GM12874 (cell line): ENCODE measurements around the gene SLC24A4.

Source experiments
- CTCF ChIP-seq: IDR thresholded peaks from 2 replicates; pipeline ENCODE4 v1.5.1; 2011; ENCODE audit warnings: low read depth, mild to moderate bottlenecking, control low read depth, low read length, moderate library complexity; ENCODE audit not compliant: insufficient read depth

Gene SLC24A4

GRCh38 chr14:92519246-92520101 lies 196.5 kb downstream of the SLC24A4 start:
- TF ChIP-seq CTCF = no peak

- no peak for TF ChIP-seq CTCF
These were observed 197.4 kb downstream of the SLC24A4 start for GRCh38 chr14:92520102-92521057.

- TF ChIP-seq CTCF = no peak
These were observed 198.1 kb downstream of the SLC24A4 start for GRCh38 chr14:92521058-92521415.

DNA sequence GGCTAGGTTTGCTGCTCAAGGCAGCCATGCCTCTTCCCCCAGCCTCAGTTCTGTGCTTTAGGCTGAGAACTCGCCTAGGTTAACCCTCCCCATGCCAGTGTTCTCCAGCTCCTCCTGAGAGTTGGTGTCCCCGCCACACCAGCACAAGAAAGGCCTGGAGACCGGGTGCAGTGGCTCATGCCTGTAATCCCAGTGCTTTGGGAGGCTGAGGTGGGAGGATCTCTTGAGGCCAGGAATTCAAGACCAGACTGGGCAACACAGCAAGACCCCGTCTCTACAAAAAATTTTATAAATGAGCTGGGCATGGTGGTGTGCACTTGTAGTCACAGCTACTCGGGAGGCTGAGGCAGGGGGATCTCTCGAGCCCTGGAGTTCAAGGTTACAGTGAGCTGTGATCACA lies 200.8 kb downstream of the SLC24A4 start:
- TF ChIP-seq CTCF = no peak

DNA sequence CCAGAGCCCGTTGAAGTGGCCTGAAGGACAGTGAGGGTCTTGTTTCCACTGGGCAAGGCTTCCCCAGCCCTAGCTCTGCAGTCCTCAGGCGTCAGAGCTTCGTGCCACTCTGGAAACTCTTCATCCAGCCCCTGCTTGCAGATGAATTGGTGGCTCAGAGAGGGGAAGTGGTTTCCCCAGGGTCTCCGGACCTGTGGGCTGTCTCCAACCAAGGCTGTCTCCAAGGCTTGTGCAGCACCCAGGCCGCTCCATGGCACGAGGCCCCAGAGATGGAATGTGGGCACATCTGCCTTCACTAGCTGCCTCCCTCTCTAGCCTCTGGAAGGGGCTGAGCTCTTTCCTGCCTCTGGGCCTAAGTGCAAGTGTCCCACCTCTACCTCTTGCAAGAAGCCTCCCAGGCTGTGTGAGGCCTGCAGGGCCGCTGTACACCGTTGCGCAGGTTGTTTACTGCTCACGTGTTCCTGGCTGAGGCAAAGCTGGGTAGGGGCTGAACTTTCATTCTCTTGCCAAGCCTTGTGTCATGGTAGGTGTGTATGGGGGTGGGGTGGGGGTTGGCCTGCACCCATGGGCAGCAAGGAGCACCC lies 201.7 kb downstream of the SLC24A4 start:
- no peak for TF ChIP-seq CTCF

- no peak for TF ChIP-seq CTCF
These were observed 202.5 kb downstream of the SLC24A4 start for GRCh38 chr14:92525322-92526095.

GRCh38 chr14:92527721-92528120 lies 204.8 kb downstream of the SLC24A4 start:
- no peak for TF ChIP-seq CTCF
